Right lung (tissue), 5 donors: Measurements from ENCODE around the gene ELFN2. TPM values are rescaled to one million over a fixed set of nuclear protein-coding genes. Genes with fewer than 3 reads are reported as not detected.
"Not testable (repeated sequence)": the region's sequence is repeated elsewhere in the genome, so short reads cannot be mapped to it uniquely, and the experiment has no call there.

Source experiments
- DNase-seq, 2 donors: peaks; one replicate each; pipeline ENCODE4 v3.0.0-alpha.2; 2013
- polyA plus RNA-seq, 5 donors: library from polyadenylated mRNA; unstranded; fragments of 120-200 nt; gene quantifications; one replicate each; pipeline versions ENCODE4 v1.2.1 to v1.2.3, GENCODE V29; 2013; ENCODE audit warnings: inconsistent platforms in 1 of 5, low replicate concordance in 1 of 5; ENCODE audit not compliant: insufficient read length in 5 of 5, insufficient read depth in 1 of 5

ELFN2 gene
- polyA plus RNA-seq, 5 donors, result 0.51 to 2.0 (median 1.3) TPM

- no peak for DNase-seq
Measured at GRCh38 chr22:37335806-37336199, 91.5 kb downstream of the ELFN2 start.

GRCh38 chr22:37334859-37335805 lies 92.1 kb downstream of the ELFN2 start:
- DNase-seq, result no peak

- no peak for DNase-seq
Measured at GRCh38 chr22:37334461-37334858, 92.8 kb downstream of the ELFN2 start.

- no peak for DNase-seq
Measured at GRCh38 chr22:37333724-37334460, 93.4 kb downstream of the ELFN2 start.

DNA sequence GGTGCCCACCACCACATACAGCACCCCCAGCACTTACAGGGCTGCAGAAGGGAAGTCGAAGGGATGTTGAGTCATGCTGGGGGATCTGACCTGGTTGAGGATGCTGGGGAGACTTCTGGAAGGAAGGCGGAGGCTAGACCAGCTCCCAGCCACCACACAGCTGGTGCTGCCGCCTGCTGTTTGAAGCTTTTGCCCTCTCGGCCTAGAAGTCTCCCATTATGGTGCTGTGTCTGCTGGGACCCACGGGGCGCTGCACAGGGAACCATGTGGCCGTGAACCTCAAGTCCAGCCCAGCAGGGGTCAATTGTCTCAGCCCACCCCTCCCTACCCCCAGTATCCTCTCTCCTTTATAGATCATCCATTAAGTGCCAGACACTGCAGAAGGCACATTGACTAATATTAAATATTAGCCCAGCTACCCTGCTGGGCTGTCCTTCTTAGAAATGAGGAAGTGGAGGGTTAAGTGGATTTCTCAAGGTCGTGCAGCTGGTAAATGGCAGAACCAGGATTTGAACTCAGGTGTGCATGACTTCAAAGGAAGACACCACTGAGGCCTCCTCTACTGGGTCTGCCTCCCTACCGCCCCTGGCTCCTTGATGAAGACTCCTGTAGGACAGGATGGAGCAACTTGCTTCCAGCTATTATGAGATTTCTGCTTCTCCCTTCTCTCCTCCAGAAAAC lies 95.3 kb downstream of the ELFN2 start:
- no peak for DNase-seq

DNA sequence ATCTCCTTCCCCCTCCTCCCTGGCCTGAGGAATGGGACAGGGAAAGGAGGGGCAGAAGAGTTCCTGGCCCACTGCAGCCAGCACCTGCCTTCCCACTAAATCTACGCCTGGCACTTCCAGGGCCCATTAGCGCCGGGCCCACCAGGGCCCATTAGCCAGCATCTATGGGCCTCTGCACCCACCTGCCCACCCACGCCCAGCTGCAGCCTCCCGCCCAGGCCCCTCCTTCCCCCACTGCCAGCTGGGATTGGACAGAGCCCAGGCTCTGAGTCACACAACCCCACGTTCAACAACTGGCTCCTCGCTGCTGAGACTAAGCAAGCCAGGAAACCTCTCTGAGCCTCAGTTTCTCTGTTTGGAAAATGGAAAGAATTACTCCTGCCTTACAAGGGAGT lies 96.2 kb downstream of the ELFN2 start:
- DNase-seq, result no peak

DNA sequence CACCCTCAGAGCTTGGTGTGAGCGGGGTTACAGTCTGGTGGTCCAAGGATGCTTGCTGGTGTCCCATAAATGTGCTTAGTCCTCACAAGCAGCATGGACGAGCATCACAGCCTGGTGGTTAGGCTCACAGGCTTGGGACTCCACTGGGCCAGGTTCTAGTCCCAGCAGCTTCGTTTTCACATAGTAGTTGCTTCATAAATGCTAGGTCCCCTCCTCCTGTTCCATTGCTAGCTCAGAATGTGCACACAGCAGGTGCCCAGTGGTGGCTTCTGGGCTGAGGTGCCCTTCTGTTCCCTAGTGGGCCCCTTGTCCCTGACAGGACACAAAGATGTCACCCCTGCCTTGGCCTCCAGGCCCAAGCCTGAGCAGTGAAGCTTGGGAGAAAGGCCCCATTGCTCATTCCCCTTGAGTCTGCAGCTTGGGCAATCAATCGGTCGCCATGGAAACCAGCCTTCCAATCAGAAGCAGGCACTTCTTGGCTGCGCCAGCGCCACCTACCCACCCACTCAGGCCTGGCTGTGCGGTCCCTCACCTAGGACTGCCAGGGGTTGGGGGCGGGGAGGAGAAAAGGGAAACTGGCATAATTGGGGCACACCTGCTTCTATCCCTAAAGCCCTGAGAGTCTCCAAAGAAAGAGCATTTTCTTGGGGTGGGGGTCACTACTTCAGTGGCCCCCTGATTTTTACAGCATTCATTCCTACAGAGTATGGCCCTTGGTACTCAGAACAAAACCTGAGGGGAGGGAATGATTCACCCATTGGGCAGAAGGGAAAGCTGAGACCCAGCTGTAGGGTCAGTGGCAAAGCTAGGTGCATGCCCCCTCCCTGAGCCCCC lies 96.9 kb downstream of the ELFN2 start:
- peak; percentile 44 to 56 for DNase-seq

GRCh38 chr22:37329238-37330140 lies 97.8 kb downstream of the ELFN2 start:
- DNase-seq, result no peak

DNA sequence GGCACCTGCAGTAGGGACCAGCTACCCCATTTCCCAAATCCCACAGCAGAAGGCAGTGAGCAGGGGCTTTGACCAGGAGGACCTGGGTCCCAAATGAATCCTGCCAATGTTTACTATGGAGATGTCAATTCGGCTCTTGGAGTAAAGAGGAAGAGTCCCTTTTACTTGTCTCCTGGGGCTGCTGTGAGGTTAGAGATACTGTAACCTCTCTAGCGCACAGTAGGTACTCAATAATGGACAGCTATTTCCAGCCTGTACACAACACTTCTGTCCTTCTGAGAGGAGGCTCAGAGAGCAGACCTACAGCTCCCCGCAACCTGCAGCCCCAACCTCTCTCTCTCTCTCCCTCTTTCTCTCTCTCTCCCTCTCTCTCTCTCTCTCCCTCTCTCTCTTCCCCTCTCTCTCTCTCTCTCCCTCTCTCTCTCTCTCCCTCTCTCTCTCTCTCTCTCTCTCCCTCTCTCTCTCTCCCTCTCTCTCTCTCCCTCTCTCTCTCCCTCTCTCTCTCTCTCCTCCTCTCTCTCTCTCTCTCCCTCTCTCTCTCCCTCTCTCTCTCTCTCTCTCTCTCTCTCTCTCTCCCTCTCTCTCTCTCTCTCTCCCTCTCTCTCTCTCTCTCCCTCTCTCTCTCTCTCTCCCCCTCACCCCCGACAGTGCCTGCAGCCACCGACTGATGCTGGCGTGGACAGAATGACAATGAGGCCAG lies 98.6 kb downstream of the ELFN2 start:
- not testable (repeated sequence) for DNase-seq

DNA sequence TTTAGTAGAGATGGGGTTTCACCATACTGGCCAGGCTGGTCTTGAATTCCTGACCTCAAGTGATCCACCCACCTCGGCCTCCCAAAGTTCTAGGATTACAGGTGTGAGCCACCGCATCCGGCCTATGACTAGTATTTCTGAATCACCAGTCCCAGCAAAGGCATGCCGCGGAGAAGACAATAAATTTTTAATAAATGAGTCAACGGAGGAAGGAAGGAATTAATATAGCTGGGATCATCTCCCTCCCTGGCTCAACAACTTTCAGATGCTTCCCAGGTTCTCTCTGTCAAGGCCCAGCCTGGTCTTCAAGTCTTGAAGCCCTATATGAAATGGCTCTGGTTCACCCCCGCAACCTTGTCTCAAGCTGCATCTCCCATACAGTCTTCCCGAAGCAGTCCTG lies 99.3 kb downstream of the ELFN2 start:
- no peak for DNase-seq

- peak in 1 of 2 donors; percentile 51 for DNase-seq
Measured at GRCh38 chr22:37326726-37327125, 100.6 kb downstream of the ELFN2 start.

- no peak for DNase-seq
Measured at GRCh38 chr22:37325039-37325395, 102.3 kb downstream of the ELFN2 start.

DNA sequence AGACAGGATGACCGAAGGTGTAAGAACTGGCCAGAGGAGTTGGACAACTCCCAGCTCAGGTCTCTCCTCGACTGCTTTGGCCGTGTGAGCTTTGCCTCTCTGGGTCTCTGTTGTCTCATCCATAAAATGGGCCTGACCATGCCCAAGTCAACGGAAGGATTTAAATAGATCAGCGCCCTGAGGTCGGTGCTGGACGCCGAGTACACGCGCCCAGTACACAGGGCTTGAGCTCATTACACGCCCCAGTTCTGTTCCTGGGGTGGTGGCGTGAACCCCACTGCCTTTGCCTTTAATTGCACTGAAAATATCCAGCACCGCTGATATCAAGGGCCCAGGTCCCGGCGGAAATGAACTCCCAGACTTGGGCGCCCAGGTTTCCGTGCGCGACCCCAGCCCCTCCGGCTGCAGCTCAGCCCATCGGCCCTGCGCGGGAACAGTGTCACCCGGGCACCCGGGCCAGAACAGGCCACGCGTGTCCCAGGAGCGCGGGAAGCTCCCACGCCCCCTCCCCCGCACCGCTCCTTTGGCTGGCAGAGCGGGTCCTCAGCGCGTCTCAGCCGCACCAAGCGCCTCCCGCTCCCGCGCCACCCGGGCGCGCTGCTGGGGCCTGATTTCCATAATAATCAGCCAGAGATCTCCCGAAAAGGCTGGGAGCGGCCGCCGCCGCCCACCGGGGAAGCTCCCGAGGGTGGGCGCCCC lies 102.8 kb downstream of the ELFN2 start:
- DNase-seq, result no peak

GRCh38 chr22:37320726-37321677 lies 106.3 kb downstream of the ELFN2 start:
- DNase-seq, result no peak

GRCh38 chr22:37319469-37319868 lies 107.8 kb downstream of the ELFN2 start:
- DNase-seq, result no peak

- no peak for DNase-seq
Measured at GRCh38 chr22:37318364-37319109, 108.7 kb downstream of the ELFN2 start.
